K562 (cell line): Measurements from ENCODE around the gene FDPS. TPM values are rescaled to one million over a fixed set of nuclear protein-coding genes. Genes with fewer than 3 reads are reported as not detected.

Experiments
- CBX1 ChIP-seq: sonication (generic); IDR thresholded peaks from 2 replicates; pipeline ENCODE4 v1.6.1; 2016; ENCODE audit warnings: antibody characterized with exemption, low read depth, mild to moderate bottlenecking
- E2F3 ChIP-seq: fragments of 250-450 bp; sonication (Bioruptor Pico); IDR thresholded peaks from 2 replicates; pipeline ENCODE4 v1.4.0; 2020; ENCODE audit warnings: mild to moderate bottlenecking
- E4F1 ChIP-seq: fragments of 250-450 bp; sonication (Bioruptor Pico); IDR thresholded peaks from 2 replicates; pipeline ENCODE4 v1.5.0; 2021; ENCODE audit warnings: mild to moderate bottlenecking, borderline replicate concordance
- ELF2 ChIP-seq: fragments of 250-450 bp; sonication (Bioruptor Pico); IDR thresholded peaks from 2 replicates; pipeline ENCODE4 v1.5.0; 2021; ENCODE audit warnings: mild to moderate bottlenecking
- GTF2E2 ChIP-seq: fragments of 200-800 bp; sonication (Bioruptor generic); IDR thresholded peaks from 2 replicates; pipeline ENCODE4 v1.6.1; 2016; ENCODE audit warnings: missing genetic modification characterization, missing compliant biosample characterization
- HCFC1 ChIP-seq: IDR thresholded peaks from 2 replicates; pipeline ENCODE4 v1.6.1; 2012; ENCODE audit warnings: low read depth, low read length, improper control_type of control experiment
- IRF9 ChIP-seq: fragments of 450-650 bp; IDR thresholded peaks from 2 replicates; pipeline ENCODE4 v1.6.1; 2016; ENCODE audit warnings: missing biosample characterization, missing genetic modification characterization
- NELFE ChIP-seq: IDR thresholded peaks from 2 replicates; pipeline ENCODE4 v1.6.1; 2011; ENCODE audit warnings: mild to moderate bottlenecking; ENCODE audit not compliant: insufficient read depth, insufficient read length
- NFIX ChIP-seq: fragments of 250-450 bp; sonication (Bioruptor Pico); IDR thresholded peaks from 2 replicates; pipeline ENCODE4 v1.4.0; 2020; ENCODE audit warnings: low read depth, mild to moderate bottlenecking, moderate library complexity
- OTX1 ChIP-seq: fragments of 450-650 bp; formaldehyde crosslinking; IDR thresholded peaks from 2 replicates; pipeline ENCODE4 v1.4.0; 2022; ENCODE audit warnings: mild to moderate bottlenecking
- PHTF2 ChIP-seq: fragments of 250-450 bp; sonication (Bioruptor Pico); IDR thresholded peaks from 2 replicates; pipeline ENCODE4 v1.5.0; 2021; ENCODE audit warnings: mild to moderate bottlenecking
- PURB ChIP-seq: sonication (generic); formaldehyde crosslinking; IDR thresholded peaks from 2 replicates; pipeline ENCODE4 v1.9.0; 2021; ENCODE audit warnings: low read depth, mild to moderate bottlenecking, missing genetic modification reagents
- TCF15 ChIP-seq: fragments of 250-450 bp; sonication (Bioruptor Pico); IDR thresholded peaks from 2 replicates; pipeline ENCODE4 v1.8.0; 2022; ENCODE audit warnings: moderate library complexity, mild to moderate bottlenecking, inconsistent platforms
- ZC3H4 ChIP-seq: sonication (generic); formaldehyde crosslinking; IDR thresholded peaks from 2 replicates; pipeline ENCODE4 v1.9.0; 2021; ENCODE audit warnings: missing genetic modification reagents, borderline replicate concordance
- ZEB2 ChIP-seq: fragments of 450-650 bp; IDR thresholded peaks from 2 replicates; pipeline ENCODE4 v1.6.1; 2016
- ZHX1 ChIP-seq: fragments of 150-350 bp; conservative IDR thresholded peaks from 2 replicates; pipeline ENCODE4 v1.6.1; 2014; ENCODE audit warnings: low read length
- ZNF274 ChIP-seq: IDR thresholded peaks from 2 replicates; pipeline ENCODE4 v1.6.1; 2011; ENCODE audit warnings: low read depth, mild to moderate bottlenecking, low read length, moderate library complexity, borderline replicate concordance
- ZNF3 ChIP-seq: fragments of 250-450 bp; sonication (Bioruptor Pico); IDR thresholded peaks from 2 replicates; pipeline ENCODE4 v1.5.0; 2021; ENCODE audit warnings: mild to moderate bottlenecking, moderate library complexity
- ZNF586 ChIP-seq: fragments of 450-650 bp; formaldehyde crosslinking; conservative IDR thresholded peaks from 2 replicates; pipeline ENCODE4 v1.4.0; 2020; ENCODE audit warnings: mild to moderate bottlenecking, moderate library complexity
- ZNF76 ChIP-seq: fragments of 250-450 bp; sonication (Bioruptor Pico); IDR thresholded peaks from 2 replicates; pipeline ENCODE4 v1.4.0; 2020; ENCODE audit warnings: mild to moderate bottlenecking, moderate library complexity, borderline replicate concordance
- polyA plus RNA-seq, 8 experiments: library from polyadenylated mRNA; depleted of rRNA in 4 of 8; stranded (reverse) in 5 of 8; unstranded in 3 of 8; fragments of >200 nt; fragmentation: Nextera tagmentation in 2 of 8; fragmentation: Illumina TruSeq in 1 of 8; extraction: Ambion mirVana in 2 of 8; extraction: Trizol in 1 of 8; gene quantifications; 2 replicates each; pipeline versions ENCODE4 v1.2.1 to v1.2.3, GENCODE V29; 2011 to 2014; ENCODE audit warnings: inconsistent platforms in 1 of 8, missing spikeins in 1 of 8
- total RNA-seq, 7 experiments: library from RNA; depleted of rRNA in 6 of 7; stranded (reverse); fragments of >200 nt in 6 of 7; fragmentation: Illumina TruSeq in 2 of 7; extraction: Trizol in 2 of 7; gene quantifications; 2 replicates each; pipeline versions ENCODE4 v1.2.1 to v1.2.3, GENCODE V29; 2011 to 2021; ENCODE audit warnings: low replicate concordance in 1 of 7
- TF ChIP-seq, protein P1 (sequence below): fragments of 450-650 bp; formaldehyde crosslinking; IDR thresholded peaks from 2 replicates; pipeline ENCODE4 v1.4.0; 2022; ENCODE audit warnings: missing genetic modification characterization

The FDPS gene
- total and polyA plus RNA-seq, 9 of the 15 experiments (the other 6 are each of a cell fraction or from before 2014, with no cell fraction given) = 247 to 884 (median 360) TPM

DNA sequence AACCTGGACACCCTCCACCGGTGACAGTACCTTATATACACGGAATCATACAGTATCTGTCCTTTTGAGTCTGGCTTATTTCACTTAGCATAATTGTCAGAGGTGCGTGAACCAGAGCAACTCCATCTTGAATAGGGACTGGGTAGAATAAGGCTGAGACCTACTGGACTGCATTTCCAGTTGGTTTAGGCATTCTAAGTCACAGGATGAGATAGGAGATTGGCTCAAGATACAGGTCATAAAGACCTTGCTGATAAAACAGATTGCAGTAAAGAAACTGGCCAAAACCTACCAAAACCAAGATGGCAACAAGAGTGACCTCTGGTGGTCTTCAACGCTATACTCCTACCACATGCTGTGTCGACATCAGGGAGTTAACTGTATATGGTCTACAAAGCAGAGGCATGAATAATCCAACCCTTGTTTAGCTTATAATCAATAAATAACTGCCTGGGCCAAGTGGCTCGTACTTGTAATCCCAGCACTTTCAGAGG lies 1.4 kb upstream of the FDPS start (continued):
- TF ChIP-seq ZC3H4 (CRISPR knock-in tag) (no peak), IRF9 (peak; percentile 94), ZNF274 (no peak), E2F3 (peak; percentile 95), ZNF586 (peak; percentile 81), E4F1 (peak; percentile 84; the same call in 1 of the 2 replicates), PURB (no peak), ZHX1 (no peak), CBX1 (no peak), ZEB2 (no peak), GTF2E2 (tag) (no peak; the same call in 1 of the 2 replicates), HCFC1 (no peak), NELFE (no peak), OTX1 (peak; percentile 94), ZNF76 (CRISPR knock-in tag) (peak; percentile 98), TCF15 (peak; percentile 97), PHTF2 (CRISPR knock-in tag) (peak; percentile 83; the same call in 1 of the 2 replicates), ZNF3 (no peak), NFIX (peak; percentile 59), ELF2 (peak; percentile 39; the same call in 1 of the 2 replicates)
- TF ChIP-seq, protein P1, sequence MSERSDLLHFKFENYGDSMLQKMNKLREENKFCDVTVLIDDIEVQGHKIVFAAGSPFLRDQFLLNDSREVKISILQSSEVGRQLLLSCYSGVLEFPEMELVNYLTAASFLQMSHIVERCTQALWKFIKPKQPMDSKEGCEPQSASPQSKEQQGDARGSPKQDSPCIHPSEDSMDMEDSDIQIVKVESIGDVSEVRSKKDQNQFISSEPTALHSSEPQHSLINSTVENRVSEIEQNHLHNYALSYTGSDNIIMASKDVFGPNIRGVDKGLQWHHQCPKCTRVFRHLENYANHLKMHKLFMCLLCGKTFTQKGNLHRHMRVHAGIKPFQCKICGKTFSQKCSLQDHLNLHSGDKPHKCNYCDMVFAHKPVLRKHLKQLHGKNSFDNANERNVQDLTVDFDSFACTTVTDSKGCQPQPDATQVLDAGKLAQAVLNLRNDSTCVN (CRISPR knock-in tag) = peak; percentile 85; the same call in 1 of the 2 replicates
